AG09309 (cell line): ENCODE results near the gene KCND3.

Experiments used
- DNase-seq: peaks from one replicate; pipeline ENCODE4 v3.0.0-alpha.2; 2010; ENCODE audit warnings: low read depth
- H3K4me3 ChIP-seq: 2 replicates; pipeline ENCODE4 v1.5.1; 2011; ENCODE audit warnings: mild to moderate bottlenecking, low read depth, low read length, moderate library complexity; ENCODE audit not compliant: control insufficient read depth
- CTCF ChIP-seq: IDR thresholded peaks from 2 replicates; pipeline ENCODE4 v1.5.1; 2011; ENCODE audit warnings: mild to moderate bottlenecking, low read depth, low read length, inconsistent platforms; ENCODE audit not compliant: insufficient read depth, control insufficient read depth; ENCODE audit errors: missing control alignments

Gene KCND3

GRCh38 chr1:111725192-111725591 lies 264.3 kb downstream of the KCND3 start:
- no peak for DNase-seq
- no peak for TF ChIP-seq CTCF

GRCh38 chr1:111723871-111724270 lies 265.6 kb downstream of the KCND3 start:
- DNase-seq: no peak
- TF ChIP-seq CTCF: no peak
- no peak overlapping the region for H3K4me3 ChIP-seq

More at GRCh38 chr1:111725192-111725591, 264.3 kb downstream of the KCND3 start:
- no peak overlapping the region for H3K4me3 ChIP-seq

- no peak overlapping the region for H3K4me3 ChIP-seq
- no peak for TF ChIP-seq CTCF
- DNase-seq: no peak
Observed at GRCh38 chr1:111723091-111723806, 266.2 kb downstream of the KCND3 start.

- no peak for DNase-seq
- no peak for TF ChIP-seq CTCF
- H3K4me3 ChIP-seq: no peak overlapping the region
Observed at GRCh38 chr1:111720977-111721786, 268.3 kb downstream of the KCND3 start.
